IMR-90 (cell line): ENCODE data around the gene OR51E2. TPM values are rescaled to one million over a fixed set of nuclear protein-coding genes. Genes with fewer than 3 reads are reported as not detected.

Source experiments
- ATAC-seq: fragments of 200-7000 bp; cut with Tn5 transposase; 2 replicates; pipeline ENCODE4 v1.9.1; 2020; ENCODE audit warnings: low read depth, mild to moderate bottlenecking, moderate library complexity
- BruUV-seq: library from RNA; stranded (reverse); fragments of 400-500 nt; replicated peaks from 2 replicates; lab custom pipeline; 2021; lab: Mats Ljungman, UMichigan
- CTCF ChIA-PET: fragments of 300-600 bp; formaldehyde crosslinking; extraction: SDS; loops from one replicate; lab custom pipeline; 2021; ENCODE audit warnings: antibody characterized with exemption; lab: Yijun Ruan, JAX
- POLR2A ChIA-PET: fragments of 300-600 bp; sonication (Branson Sonifier 250); formaldehyde crosslinking; loops from one replicate; lab custom pipeline; 2022; ENCODE audit warnings: antibody characterized with exemption; ENCODE audit not compliant: unreplicated experiment; lab: Charles Lee
- DNase-seq: peaks from one replicate; pipeline ENCODE4 v3.0.0; 2013
- H2AFZ ChIP-seq: replicated peaks from 2 replicates; pipeline ENCODE3; 2013; ENCODE audit warnings: low read length, mild to moderate bottlenecking; ENCODE audit not compliant: poor library complexity
- H2AK5ac ChIP-seq: 2 replicates; pipeline ENCODE4 v1.6.1; 2013; ENCODE audit warnings: low read depth, low read length, inconsistent platforms
- H2AK9ac ChIP-seq: replicated peaks from 2 replicates; pipeline ENCODE3; 2013; ENCODE audit warnings: mild to moderate bottlenecking, low read depth, low read length, moderate library complexity; ENCODE audit not compliant: poor library complexity
- H2BK120ac ChIP-seq: 2 replicates; pipeline ENCODE4 v1.6.1; 2013; ENCODE audit warnings: low read depth, low read length, inconsistent platforms
- H2BK15ac ChIP-seq: 3 replicates; pipeline ENCODE4 v1.6.1; 2013; ENCODE audit warnings: low read depth, low read length, inconsistent platforms
- H2BK20ac ChIP-seq: 2 replicates; pipeline ENCODE4 v1.6.1; 2013; ENCODE audit warnings: low read depth, mild to moderate bottlenecking, inconsistent platforms, low read length, moderate library complexity
- H2BK5ac ChIP-seq: 2 replicates; pipeline ENCODE4 v1.6.1; 2013; ENCODE audit warnings: mild to moderate bottlenecking, low read depth, low read length, inconsistent platforms; ENCODE audit not compliant: poor library complexity, severe bottlenecking
- H3K14ac ChIP-seq: replicated peaks from 2 replicates; pipeline ENCODE4 v1.6.1; 2013; ENCODE audit warnings: low read depth, low read length, inconsistent platforms
- H3K18ac ChIP-seq: 2 replicates; pipeline ENCODE4 v1.6.1; 2013; ENCODE audit warnings: low read depth, low read length, control low read depth
- H3K23ac ChIP-seq: 2 replicates; pipeline ENCODE4 v1.6.1; 2013; ENCODE audit warnings: low read depth, low read length, inconsistent platforms
- H3K27ac ChIP-seq: 2 replicates; pipeline ENCODE4 v1.5.1; 2013; ENCODE audit warnings: mild to moderate bottlenecking, control low read depth, low read length; ENCODE audit not compliant: insufficient read depth
- H3K27me3 ChIP-seq: 2 replicates; pipeline ENCODE4 v1.6.1; 2013; ENCODE audit warnings: low read length; ENCODE audit not compliant: control insufficient read depth, insufficient read depth
- H3K36me3 ChIP-seq: 2 replicates; pipeline ENCODE4 v1.6.1; 2013; ENCODE audit warnings: low read length, mixed read lengths; ENCODE audit not compliant: control insufficient read depth, insufficient read depth
- H3K4ac ChIP-seq: 2 replicates; pipeline ENCODE4 v1.6.1; 2013; ENCODE audit warnings: low read depth, low read length, inconsistent platforms
- H3K4me1 ChIP-seq: 2 replicates; pipeline ENCODE4 v1.6.1; 2013; ENCODE audit warnings: low read length, mixed read lengths; ENCODE audit not compliant: control insufficient read depth, insufficient read depth
- H3K4me2 ChIP-seq: 2 replicates; pipeline ENCODE4 v1.6.1; 2013; ENCODE audit warnings: low read depth, mild to moderate bottlenecking, control low read depth, low read length, moderate library complexity
- H3K4me3 ChIP-seq: 2 replicates; pipeline ENCODE4 v1.5.1; 2013; ENCODE audit warnings: low read depth, mild to moderate bottlenecking, control low read depth, low read length, moderate library complexity; ENCODE audit not compliant: insufficient read depth
- H3K56ac ChIP-seq: 2 replicates; pipeline ENCODE4 v1.6.1; 2013; ENCODE audit warnings: low read length, inconsistent platforms; ENCODE audit not compliant: insufficient read depth; ENCODE audit errors: extremely low read depth
- H3K79me1 ChIP-seq, 2 experiments: 2 replicates each; pipeline ENCODE4 v1.6.1; 2013; ENCODE audit warnings: low read length in 2 of 2, inconsistent platforms in 1 of 2, low read depth in 1 of 2
- H3K9ac ChIP-seq: 2 replicates; pipeline ENCODE4 v1.6.1; 2013; ENCODE audit warnings: low read depth, low read length, control low read depth
- H3K9me1 ChIP-seq: 2 replicates; pipeline ENCODE4 v1.6.1; 2013; ENCODE audit warnings: low read length, inconsistent platforms; ENCODE audit not compliant: insufficient read depth
- H3K9me3 ChIP-seq: 2 replicates; pipeline ENCODE4 v1.6.1; 2013; ENCODE audit warnings: low read length; ENCODE audit not compliant: control insufficient read depth, insufficient read depth
- H4K20me1 ChIP-seq: 2 replicates; pipeline ENCODE4 v1.6.1; 2013; ENCODE audit warnings: low read length, inconsistent platforms; ENCODE audit not compliant: insufficient read depth
- H4K5ac ChIP-seq: 2 replicates; pipeline ENCODE4 v1.6.1; 2013; ENCODE audit warnings: mild to moderate bottlenecking, low read depth, low read length, control low read depth
- H4K8ac ChIP-seq, 2 experiments: 2 replicates each; pipeline ENCODE4 v1.6.1; 2013; ENCODE audit warnings: low read depth in 2 of 2, low read length in 2 of 2, control low read depth in 1 of 2, inconsistent platforms in 1 of 2
- H4K91ac ChIP-seq: 2 replicates; pipeline ENCODE4 v1.6.1; 2013; ENCODE audit warnings: low read depth, low read length, inconsistent platforms; ENCODE audit not compliant: insufficient read depth
- USF2 ChIP-seq: fragments of 150-350 bp; IDR thresholded peaks from 2 replicates; pipeline ENCODE4 v1.6.1; 2017; ENCODE audit warnings: mild to moderate bottlenecking, antibody characterized with exemption, low read length, low read depth
- WGBS, 2 experiments: methylation state at CpG; one replicate each; pipeline versions ENCODE4 v1.1.5 to v1.1.7; 2013; ENCODE audit warnings: missing lambda C conversion rate in 2 of 2; ENCODE audit not compliant: insufficient read length in 1 of 2; ENCODE audit errors: extremely low coverage in 2 of 2; 5-methylcytosine and 5-hydroxymethylcytosine counted together
- dilution Hi-C: fragments of 300-500 bp; cut with HindIII; formaldehyde crosslinking; loops from one replicate; pipeline ENCODE4 v1.14.3; 2018; ENCODE audit warnings: low sequenced_read_pairs; ENCODE audit not compliant: unreplicated experiment
- in situ Hi-C: fragments of 300-500 bp; cut with MboI; formaldehyde crosslinking; loops from 3 replicates; pipeline ENCODE4 v1.14.3; 2019; ENCODE audit warnings: low sequenced_read_pairs, inconsistent platforms, mixed read lengths
- intact Hi-C: fragments of 100-400 bp; cut with micrococcal nuclease; formaldehyde crosslinking; loops from 2 replicates; pipeline ENCODE4 v1.10.0; 2022
- polyA plus RNA-seq, 3 experiments: library from polyadenylated mRNA; depleted of rRNA; stranded (reverse); fragments of >200 nt; gene quantifications; 2 replicates each; pipeline ENCODE4 v1.2.3, GENCODE V29; 2012; ENCODE audit warnings: low replicate concordance in 1 of 3
- total RNA-seq: library from RNA; depleted of rRNA; stranded (reverse); fragments of >200 nt; gene quantifications from 2 replicates; pipeline ENCODE4 v1.2.3, GENCODE V29; 2012; rRNA removed

OR51E2 gene
- total and polyA plus RNA-seq, 2 of the 4 experiments (the other 2 are of a cell fraction) = 0.72 to 1.3 TPM

- Histone ChIP-seq H3K9me3 (no peaks in the 10 kb centered on the region), H3K4me3 (no peak overlapping the region), H3K9ac (no peak overlapping the region), H3K23ac (no peak overlapping the region), H3K9me1 (no peaks in the 10 kb centered on the region), H3K18ac (no peak overlapping the region), H3K27ac (no peak overlapping the region), H4K91ac (no peak overlapping the region), H2BK20ac (no peak overlapping the region), H2BK5ac (no peak overlapping the region), H3K4me1 (no peaks in the 10 kb centered on the region), H4K20me1 (no peaks in the 10 kb centered on the region), H2AK5ac (no peak overlapping the region), H3K79me1 (no peaks in the 10 kb centered on the region), H3K14ac (no peak overlapping the region), H3K56ac (no peak overlapping the region), H3K4ac (no peak overlapping the region), H3K27me3 (peaks cover 2% of the 10 kb centered on the region; the same call in 1 of the 2 replicates), H2AK9ac (no peak overlapping the region), H4K5ac (no peak overlapping the region), H3K4me2 (no peak overlapping the region), H2AFZ (no peak overlapping the region), H4K8ac (no peak overlapping the region), H2BK120ac (no peak overlapping the region), H3K36me3 (no peaks in the 10 kb centered on the region), H2BK15ac (no peak overlapping the region)
- CTCF ChIA-PET = interaction anchor here (0.9 to 2.2 kb wide), 14 partner anchors 9 to 736 kb away, joined by 3 to 14 read pairs (median 4); partner anchors contain the start of gene TRIM68
- TF ChIP-seq USF2 = no peak
- POLR2A ChIA-PET = no interaction called here
- intact Hi-C loops (loop anchor here (2.0 kb wide), 2 partner anchors 61 to 745 kb away; partner anchors contain the start of gene OR51E2), in situ Hi-C loops (loop anchor here (5.0 to 10.0 kb wide), 3 partner anchors 186 to 749 kb away; partner anchors contain the start of genes OR51F2, OR51L1 and OR51M1), dilution Hi-C loops (no loop called here)
- ATAC-seq (no peak), DNase-seq (no peak)
- BruUV-seq = no TSS peak
- 66% methylated on average over 2 of the region's 2 CpGs; no CpG with 5 or more reads in 1 of the 2 experiments for WGBS, 2 experiments
Measured at GRCh38 chr11:4636136-4636535, 61.5 kb downstream of the OR51E2 start.

Other genes starting within 250 kb of the OR51E2 start
- not detected in 2 replicates for gene OR52K2, start 248.6 kb downstream of the OR51E2 start, total RNA-seq
- gene OR52K2, start 248.6 kb downstream of the OR51E2 start, polyA plus RNA-seq (2012; rRNA removed) = not detected in 2 replicates
- gene OR52K1, start 215.2 kb downstream of the OR51E2 start, total RNA-seq = not detected in 2 replicates
- not detected in 2 replicates for gene OR52K1, start 215.2 kb downstream of the OR51E2 start, polyA plus RNA-seq (2012; rRNA removed)
- gene OR52M1, start 152.7 kb downstream of the OR51E2 start, total RNA-seq = not detected in 2 replicates
- gene OR52M1, start 152.7 kb downstream of the OR51E2 start, polyA plus RNA-seq (2012; rRNA removed) = not detected in 2 replicates
- not detected in 2 replicates for gene OR52I2, start 116.1 kb downstream of the OR51E2 start, total RNA-seq
- not detected in 2 replicates for gene OR52I2, start 116.1 kb downstream of the OR51E2 start, polyA plus RNA-seq (2012; rRNA removed)
- not detected in 2 replicates for gene OR52I1, start 103.8 kb downstream of the OR51E2 start, total RNA-seq
- not detected in 2 replicates for gene OR52I1, start 103.8 kb downstream of the OR51E2 start, polyA plus RNA-seq (2012; rRNA removed)
- 8.1 and 8.4 TPM in 2 replicates for gene TRIM68, start 89.6 kb downstream of the OR51E2 start, total RNA-seq
- 6.5 and 8.1 TPM in 2 replicates for gene TRIM68, start 89.6 kb downstream of the OR51E2 start, polyA plus RNA-seq (2012; rRNA removed)
- not detected in 2 replicates for gene OR51D1, start 60.4 kb downstream of the OR51E2 start, total RNA-seq
- gene OR51D1, start 60.4 kb downstream of the OR51E2 start, polyA plus RNA-seq (2012; rRNA removed) = not detected in 2 replicates
- gene OR51E1, start 53.9 kb downstream of the OR51E2 start, total RNA-seq = not detected in 2 replicates
- gene OR51E1, start 53.9 kb downstream of the OR51E2 start, polyA plus RNA-seq (2012; rRNA removed) = 0.02 TPM in 1 of 2 replicates, not detected in the other
- gene MMP26, start 6.9 kb upstream of the OR51E2 start, total RNA-seq = not detected in 2 replicates
- gene MMP26, start 6.9 kb upstream of the OR51E2 start, polyA plus RNA-seq (2012; rRNA removed) = not detected in 2 replicates
- not detected in 2 replicates for gene OR51F1, start 72.1 kb upstream of the OR51E2 start, total RNA-seq
- not detected in 2 replicates for gene OR51F1, start 72.1 kb upstream of the OR51E2 start, polyA plus RNA-seq (2012; rRNA removed)
- gene OR52R1, start 106.5 kb upstream of the OR51E2 start, total RNA-seq = not detected in 2 replicates
- gene OR52R1, start 106.5 kb upstream of the OR51E2 start, polyA plus RNA-seq (2012; rRNA removed) = not detected in 2 replicates
- under 0.01 and 0.18 TPM in 2 replicates for gene OR51F2, start 123.5 kb upstream of the OR51E2 start, total RNA-seq
- gene OR51F2, start 123.5 kb upstream of the OR51E2 start, polyA plus RNA-seq (2012; rRNA removed) = not detected in 2 replicates
- gene OR51S1, start 151.4 kb upstream of the OR51E2 start, total RNA-seq = not detected in 2 replicates
- not detected in 2 replicates for gene OR51S1, start 151.4 kb upstream of the OR51E2 start, polyA plus RNA-seq (2012; rRNA removed)
- gene OR51T1, start 184.0 kb upstream of the OR51E2 start, total RNA-seq = not detected in 2 replicates
- gene OR51T1, start 184.0 kb upstream of the OR51E2 start, polyA plus RNA-seq (2012; rRNA removed) = not detected in 2 replicates
- not detected in 2 replicates for gene OR51A7, start 205.9 kb upstream of the OR51E2 start, total RNA-seq
- gene OR51A7, start 205.9 kb upstream of the OR51E2 start, polyA plus RNA-seq (2012; rRNA removed) = not detected in 2 replicates
- gene OR51G2, start 221.5 kb upstream of the OR51E2 start, total RNA-seq = not detected in 2 replicates
- not detected in 2 replicates for gene OR51G2, start 221.5 kb upstream of the OR51E2 start, polyA plus RNA-seq (2012; rRNA removed)
- not detected in 2 replicates for gene OR51G1, start 226.5 kb upstream of the OR51E2 start, total RNA-seq
- not detected in 2 replicates for gene OR51G1, start 226.5 kb upstream of the OR51E2 start, polyA plus RNA-seq (2012; rRNA removed)
- not detected in 2 replicates for gene OR51A4, start 249.8 kb upstream of the OR51E2 start, total RNA-seq
- gene OR51A4, start 249.8 kb upstream of the OR51E2 start, polyA plus RNA-seq (2012; rRNA removed) = not detected in 2 replicates